SH-SY5Y (cell line): ENCODE results near the gene FKBP1A.

ENCODE experiments used
- GATA2 ChIP-seq: IDR thresholded peaks from 2 replicates; pipeline ENCODE4 v1.6.1; 2011; ENCODE audit warnings: mild to moderate bottlenecking, low read depth, low read length
- GATA3 ChIP-seq: IDR thresholded peaks from 2 replicates; pipeline ENCODE4 v1.6.1; 2011; ENCODE audit warnings: low read depth, mild to moderate bottlenecking, low read length, moderate library complexity

FKBP1A gene

DNA sequence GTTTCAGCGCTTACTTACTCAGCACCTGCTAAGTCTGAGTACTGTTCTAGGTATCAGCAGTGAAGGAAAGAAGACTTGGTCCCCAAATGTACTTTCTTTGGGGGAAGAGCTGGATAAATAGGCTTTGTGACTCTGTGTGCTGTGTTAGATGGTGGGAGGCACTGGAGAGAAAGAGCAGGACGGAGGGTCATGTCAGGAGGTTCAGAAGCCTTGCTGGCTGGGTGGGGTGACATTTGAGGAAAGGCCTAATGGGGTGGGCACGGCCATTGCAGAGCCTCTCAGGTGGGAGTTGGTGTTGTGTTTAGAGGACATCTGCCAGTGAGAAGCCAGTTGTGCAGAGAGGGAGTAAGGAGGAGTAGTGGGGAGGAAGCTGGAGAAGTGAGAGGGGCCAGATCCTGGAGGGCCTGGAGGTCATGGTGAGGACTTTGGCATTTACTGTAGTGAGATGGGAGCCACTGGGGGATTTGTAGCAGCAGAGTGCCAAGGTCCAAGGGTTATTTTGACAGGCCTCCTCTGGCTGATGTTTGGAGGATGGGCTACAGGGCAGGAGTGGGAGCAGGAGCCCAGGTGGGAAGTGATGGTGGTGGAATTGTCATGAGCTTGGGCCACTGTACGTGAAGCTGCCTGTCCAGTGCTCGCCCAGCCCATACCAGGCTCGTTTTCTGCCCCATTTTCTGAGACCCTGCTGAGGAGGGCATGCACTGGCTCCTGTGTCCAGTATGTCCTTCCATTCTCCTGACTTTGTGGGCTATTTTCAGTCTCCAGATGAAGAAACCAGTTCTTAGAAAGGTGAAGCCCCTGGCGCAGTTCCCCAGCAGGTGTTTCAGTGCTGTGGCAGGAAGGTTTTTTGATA lies 64.8 kb downstream of the FKBP1A start:
- TF ChIP-seq GATA2 (no peak), GATA3 (no peak)

GRCh38 chr20:1327241-1327653 lies 65.6 kb downstream of the FKBP1A start:
- TF ChIP-seq GATA3 (no peak), GATA2 (no peak)

GRCh38 chr20:1326031-1326930 lies 66.6 kb downstream of the FKBP1A start:
- no peak for TF ChIP-seq GATA2

GRCh38 chr20:1325173-1326030 lies 67.5 kb downstream of the FKBP1A start:
- no peak for TF ChIP-seq GATA2
- no peak for TF ChIP-seq GATA3

GRCh38 chr20:1324598-1325172 lies 68.2 kb downstream of the FKBP1A start:
- TF ChIP-seq GATA3 (no peak), GATA2 (no peak)

GRCh38 chr20:1323830-1324597 lies 68.8 kb downstream of the FKBP1A start:
- no peak for TF ChIP-seq GATA2

DNA sequence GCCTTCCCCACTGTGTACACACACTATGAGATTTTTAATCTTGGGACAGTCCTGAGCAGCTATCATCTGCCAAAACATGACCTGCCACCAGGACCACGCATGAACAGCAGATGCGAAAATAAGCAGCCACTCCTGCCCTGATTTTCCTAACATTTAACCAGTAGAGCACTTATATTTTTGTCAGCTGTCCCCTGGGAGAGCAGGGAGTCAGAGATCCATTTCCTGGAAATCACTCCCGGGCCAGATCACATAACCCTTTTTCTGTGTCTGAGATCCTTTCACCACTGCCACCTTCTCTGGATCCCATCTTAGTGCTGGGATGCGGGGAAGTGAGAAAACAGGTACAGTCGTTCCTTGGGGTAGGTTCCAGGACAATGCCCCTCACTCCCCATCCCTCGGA lies 69.6 kb downstream of the FKBP1A start:
- TF ChIP-seq GATA3, result no peak
- TF ChIP-seq GATA2, result no peak

- TF ChIP-seq GATA3, result no peak
- no peak for TF ChIP-seq GATA2
These were observed 70.2 kb downstream of the FKBP1A start for GRCh38 chr20:1322511-1323245.

- no peak for TF ChIP-seq GATA2
- no peak for TF ChIP-seq GATA3
These were observed 71.3 kb downstream of the FKBP1A start for GRCh38 chr20:1321654-1321939.

- TF ChIP-seq GATA2 (no peak), GATA3 (no peak)
These were observed 71.8 kb downstream of the FKBP1A start for GRCh38 chr20:1320902-1321653.

DNA sequence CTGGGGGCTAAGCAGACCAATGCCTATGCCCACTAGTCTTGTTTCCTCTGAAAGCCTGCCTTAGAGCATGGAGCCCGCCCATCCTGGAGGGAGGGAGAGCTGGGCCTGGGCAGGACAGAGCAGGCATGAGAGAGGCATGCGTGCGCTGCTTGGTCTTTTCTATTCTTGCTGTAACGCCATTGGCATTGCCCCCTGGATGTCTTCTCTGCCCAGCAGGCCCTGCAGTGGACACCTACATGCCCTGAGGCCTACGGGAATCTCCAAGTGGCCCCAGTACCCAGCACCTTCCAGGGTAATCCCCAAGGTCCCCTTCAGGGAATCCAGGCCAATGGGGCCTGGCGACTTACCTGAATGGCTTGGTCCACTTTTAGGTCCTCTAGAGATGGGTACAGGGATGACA lies 72.8 kb downstream of the FKBP1A start:
- TF ChIP-seq GATA3, result no peak
- TF ChIP-seq GATA2, result no peak

GRCh38 chr20:1319462-1319861 lies 73.4 kb downstream of the FKBP1A start:
- TF ChIP-seq GATA2 (no peak), GATA3 (no peak)

DNA sequence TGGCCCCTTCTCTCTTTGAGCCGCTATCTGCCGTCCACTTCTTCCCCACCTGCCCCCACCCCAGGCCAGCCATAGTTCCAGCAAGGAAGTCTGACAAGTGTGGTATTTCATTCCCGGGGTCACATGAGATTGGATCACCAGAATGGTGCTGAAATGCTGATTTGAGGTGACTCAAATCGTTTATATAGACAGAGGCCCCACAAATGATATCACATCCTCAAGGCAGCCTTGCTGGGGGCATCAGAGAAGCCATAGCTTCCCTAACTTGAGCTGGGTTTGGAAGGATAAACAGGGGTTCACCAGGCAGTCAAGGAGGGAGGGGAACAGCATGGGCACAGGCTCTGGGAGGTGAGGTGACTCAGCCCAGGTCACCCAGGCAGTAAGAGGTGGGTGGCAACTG lies 73.8 kb downstream of the FKBP1A start:
- TF ChIP-seq GATA2 (no peak), GATA3 (no peak)
